Ishikawa (cell line): ENCODE data around the gene DEFB121.

ENCODE experiments used
- CEBPB ChIP-seq: IDR thresholded peaks from 2 replicates; pipeline ENCODE4 v1.6.1; 2012
- CREB1 ChIP-seq: IDR thresholded peaks from 2 replicates; pipeline ENCODE4 v1.6.1; 2012; ENCODE audit warnings: low read depth
- EGR1 ChIP-seq: IDR thresholded peaks from 2 replicates; pipeline ENCODE4 v1.6.1; 2012
- EP300 ChIP-seq: IDR thresholded peaks from 2 replicates; pipeline ENCODE4 v1.6.1; 2012; ENCODE audit warnings: borderline replicate concordance
- FOXM1 ChIP-seq: IDR thresholded peaks from 2 replicates; pipeline ENCODE4 v1.6.1; 2012; ENCODE audit warnings: low read depth, borderline replicate concordance
- NFIC ChIP-seq: IDR thresholded peaks from 2 replicates; pipeline ENCODE4 v1.6.1; 2012
- RAD21 ChIP-seq: IDR thresholded peaks from 2 replicates; pipeline ENCODE4 v1.6.1; 2012; ENCODE audit warnings: low read depth
- TAF1 ChIP-seq: IDR thresholded peaks from 2 replicates; pipeline ENCODE4 v1.6.1; 2012; ENCODE audit warnings: low read depth, mild to moderate bottlenecking
- TCF12 ChIP-seq: IDR thresholded peaks from 2 replicates; pipeline ENCODE4 v1.6.1; 2012; ENCODE audit warnings: low read depth
- TEAD4 ChIP-seq: IDR thresholded peaks from 2 replicates; pipeline ENCODE4 v1.6.1; 2012
- YY1 ChIP-seq: IDR thresholded peaks from 2 replicates; pipeline ENCODE4 v1.6.1; 2012; ENCODE audit warnings: low read depth
- ZBTB7A ChIP-seq: IDR thresholded peaks from 2 replicates; pipeline ENCODE4 v1.6.1; 2012; ENCODE audit warnings: low read depth
- TF ChIP-seq, protein P1 (sequence below): IDR thresholded peaks from 2 replicates; pipeline ENCODE4 v1.6.1; 2012
- TF ChIP-seq, protein P2 (sequence below): IDR thresholded peaks from 2 replicates; pipeline ENCODE4 v1.6.1; 2012; ENCODE audit warnings: low read depth, mild to moderate bottlenecking
- TF ChIP-seq, protein P3 (sequence below): IDR thresholded peaks from 2 replicates; pipeline ENCODE4 v1.6.1; 2012

Gene DEFB121

DNA sequence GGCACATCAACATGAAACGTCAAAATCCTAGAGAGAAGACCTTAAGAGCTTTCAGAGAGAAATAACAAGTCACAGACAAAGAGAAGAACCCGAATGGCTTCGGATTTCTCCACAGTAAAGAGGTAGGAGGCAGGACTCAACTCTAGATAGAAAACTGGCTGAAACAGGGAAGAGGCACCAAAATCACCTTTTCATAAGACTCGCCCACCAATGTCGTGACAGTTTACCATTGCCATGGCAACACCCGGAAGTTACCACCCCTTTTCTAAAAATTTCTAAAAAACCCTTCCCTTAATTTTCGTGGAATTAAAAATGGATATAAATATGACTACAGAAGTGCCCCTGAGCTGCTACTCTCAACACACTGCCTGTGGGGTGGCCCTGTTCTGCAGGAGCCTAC lies 12.3 kb upstream of the DEFB121 start:
- TF ChIP-seq, protein P1, sequence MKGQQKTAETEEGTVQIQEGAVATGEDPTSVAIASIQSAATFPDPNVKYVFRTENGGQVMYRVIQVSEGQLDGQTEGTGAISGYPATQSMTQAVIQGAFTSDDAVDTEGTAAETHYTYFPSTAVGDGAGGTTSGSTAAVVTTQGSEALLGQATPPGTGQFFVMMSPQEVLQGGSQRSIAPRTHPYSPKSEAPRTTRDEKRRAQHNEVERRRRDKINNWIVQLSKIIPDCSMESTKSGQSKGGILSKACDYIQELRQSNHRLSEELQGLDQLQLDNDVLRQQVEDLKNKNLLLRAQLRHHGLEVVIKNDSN: no peak
- TF ChIP-seq CEBPB (no peak), CREB1 (no peak), EP300 (no peak), TAF1 (no peak), YY1 (no peak), ZBTB7A (no peak), TEAD4 (no peak), TCF12 (no peak), NFIC (no peak), RAD21 (no peak), EGR1 (no peak), FOXM1 (no peak)
- TF ChIP-seq, protein P2, sequence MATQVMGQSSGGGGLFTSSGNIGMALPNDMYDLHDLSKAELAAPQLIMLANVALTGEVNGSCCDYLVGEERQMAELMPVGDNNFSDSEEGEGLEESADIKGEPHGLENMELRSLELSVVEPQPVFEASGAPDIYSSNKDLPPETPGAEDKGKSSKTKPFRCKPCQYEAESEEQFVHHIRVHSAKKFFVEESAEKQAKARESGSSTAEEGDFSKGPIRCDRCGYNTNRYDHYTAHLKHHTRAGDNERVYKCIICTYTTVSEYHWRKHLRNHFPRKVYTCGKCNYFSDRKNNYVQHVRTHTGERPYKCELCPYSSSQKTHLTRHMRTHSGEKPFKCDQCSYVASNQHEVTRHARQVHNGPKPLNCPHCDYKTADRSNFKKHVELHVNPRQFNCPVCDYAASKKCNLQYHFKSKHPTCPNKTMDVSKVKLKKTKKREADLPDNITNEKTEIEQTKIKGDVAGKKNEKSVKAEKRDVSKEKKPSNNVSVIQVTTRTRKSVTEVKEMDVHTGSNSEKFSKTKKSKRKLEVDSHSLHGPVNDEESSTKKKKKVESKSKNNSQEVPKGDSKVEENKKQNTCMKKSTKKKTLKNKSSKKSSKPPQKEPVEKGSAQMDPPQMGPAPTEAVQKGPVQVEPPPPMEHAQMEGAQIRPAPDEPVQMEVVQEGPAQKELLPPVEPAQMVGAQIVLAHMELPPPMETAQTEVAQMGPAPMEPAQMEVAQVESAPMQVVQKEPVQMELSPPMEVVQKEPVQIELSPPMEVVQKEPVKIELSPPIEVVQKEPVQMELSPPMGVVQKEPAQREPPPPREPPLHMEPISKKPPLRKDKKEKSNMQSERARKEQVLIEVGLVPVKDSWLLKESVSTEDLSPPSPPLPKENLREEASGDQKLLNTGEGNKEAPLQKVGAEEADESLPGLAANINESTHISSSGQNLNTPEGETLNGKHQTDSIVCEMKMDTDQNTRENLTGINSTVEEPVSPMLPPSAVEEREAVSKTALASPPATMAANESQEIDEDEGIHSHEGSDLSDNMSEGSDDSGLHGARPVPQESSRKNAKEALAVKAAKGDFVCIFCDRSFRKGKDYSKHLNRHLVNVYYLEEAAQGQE: no peak
- TF ChIP-seq, protein P3, sequence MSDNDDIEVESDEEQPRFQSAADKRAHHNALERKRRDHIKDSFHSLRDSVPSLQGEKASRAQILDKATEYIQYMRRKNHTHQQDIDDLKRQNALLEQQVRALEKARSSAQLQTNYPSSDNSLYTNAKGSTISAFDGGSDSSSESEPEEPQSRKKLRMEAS: no peak

DNA sequence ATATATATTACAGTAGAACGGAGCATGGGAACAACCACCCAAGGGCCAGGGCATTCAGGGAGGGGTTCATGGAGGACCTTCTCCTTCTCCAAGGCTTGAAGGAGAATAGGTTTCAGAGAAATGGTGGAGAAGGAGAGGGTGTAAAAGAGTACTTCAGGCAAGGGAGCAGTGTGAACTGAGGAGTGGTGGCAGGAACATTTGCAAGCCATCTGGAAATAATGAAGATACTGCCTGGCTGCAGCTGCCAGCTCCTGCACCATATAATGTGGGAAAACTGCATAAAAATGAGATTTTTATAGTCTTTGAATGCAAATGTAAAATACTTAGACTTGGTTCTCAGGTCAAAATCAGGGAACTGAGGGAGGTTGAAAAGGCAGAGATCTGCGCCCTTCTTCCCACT lies 9.6 kb upstream of the DEFB121 start:
- TF ChIP-seq NFIC (no peak), EP300 (no peak), TCF12 (no peak), EGR1 (no peak), FOXM1 (no peak), TEAD4 (no peak), YY1 (no peak), RAD21 (no peak), CREB1 (no peak), CEBPB (no peak)
- TF ChIP-seq, protein P3: no peak
- TF ChIP-seq, protein P1: no peak
- TF ChIP-seq, protein P2: no peak

DNA sequence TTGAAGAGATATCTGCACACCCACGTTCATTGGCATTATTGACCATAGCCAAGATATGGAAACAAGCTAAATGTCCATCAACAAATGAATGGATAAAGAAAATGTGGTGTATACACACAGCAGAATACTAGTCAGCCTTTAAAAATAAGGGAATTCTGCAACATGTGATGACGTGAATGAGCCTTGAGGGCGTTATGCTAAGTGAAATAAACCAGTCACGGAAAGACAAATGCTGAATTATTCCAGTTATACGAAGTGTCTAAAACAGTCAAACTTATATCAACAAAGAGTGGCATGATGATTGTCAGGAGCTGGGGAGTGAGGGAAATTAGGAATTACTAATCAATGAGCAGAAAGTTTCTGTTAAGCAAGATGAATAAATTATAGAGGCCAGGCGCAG lies 8.4 kb upstream of the DEFB121 start:
- TF ChIP-seq EGR1 (no peak), CEBPB (no peak), TAF1 (no peak), NFIC (no peak), ZBTB7A (no peak), RAD21 (no peak), TCF12 (no peak), EP300 (no peak), TEAD4 (no peak), FOXM1 (no peak), CREB1 (no peak)
- TF ChIP-seq, protein P2: no peak
- TF ChIP-seq, protein P1: no peak
- TF ChIP-seq, protein P3: no peak

DNA sequence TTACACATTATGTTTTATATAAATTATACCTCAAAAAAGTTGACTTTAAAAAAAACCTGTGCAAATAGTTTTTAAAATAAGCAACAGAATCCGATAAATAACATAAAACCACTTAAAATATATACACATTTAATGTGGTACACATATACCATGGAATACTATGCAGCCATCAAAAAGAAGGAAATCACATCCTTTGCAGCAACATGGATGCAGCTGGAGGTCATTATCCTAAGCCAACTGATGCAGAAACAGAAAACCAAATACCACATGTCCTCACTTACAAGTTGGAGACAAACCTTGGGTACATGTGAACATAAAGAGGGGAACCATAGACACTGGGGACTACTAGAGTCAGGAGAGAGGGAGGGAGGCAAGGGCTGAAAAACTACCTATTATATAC lies 4.0 kb upstream of the DEFB121 start:
- TF ChIP-seq CREB1 (no peak), EP300 (no peak), TEAD4 (no peak), TCF12 (no peak), CEBPB (no peak), FOXM1 (no peak), TAF1 (no peak), RAD21 (no peak), ZBTB7A (no peak), YY1 (no peak)
- TF ChIP-seq, protein P3: no peak
- TF ChIP-seq, protein P2: no peak
